SK-N-SH (cell line): ENCODE measurements around the gene USP32. TPM values are rescaled to one million over a fixed set of nuclear protein-coding genes. Genes with fewer than 3 reads are reported as not detected.
A peak's percentile ranks its signal among the peaks of the same experiment; 100 is the strongest.
"Not testable (repeated sequence)": the region's sequence is repeated elsewhere in the genome, so short reads cannot be mapped to it uniquely, and the experiment has no call there.

Source experiments
- CTCF ChIA-PET: fragments of 300-600, 350-600 bp; formaldehyde crosslinking; extraction: SDS; loops from one replicate; lab custom pipeline; 2021; lab: Yijun Ruan, JAX
- POLR2A ChIA-PET: fragments of 350-600 bp; sonication (Branson Sonifier 250); formaldehyde crosslinking; extraction: SDS; loops from one replicate; lab custom pipeline; 2020; ENCODE audit warnings: antibody characterized with exemption, inconsistent platforms; lab: Yijun Ruan, JAX
- DNase-seq: peaks from one replicate; pipeline ENCODE4 v3.0.0; 2012
- H2AFZ ChIP-seq: fragments of 200-600 bp; sonication (generic); 2 replicates; pipeline ENCODE4 v1.8.1; 2016; ENCODE audit warnings: antibody characterized with exemption, mild to moderate bottlenecking, low read depth
- H3F3A ChIP-seq: fragments of 200-600 bp; sonication (generic); replicated peaks from 2 replicates; pipeline ENCODE3; 2016; ENCODE audit warnings: antibody characterized with exemption, mild to moderate bottlenecking; ENCODE audit not compliant: insufficient read depth
- H3K27ac ChIP-seq, 2 experiments: fragments of 200-500 bp in 1 of 2; fragments of 200-600 bp in 1 of 2; sonication (Bioruptor generic) in 1 of 2; sonication (generic), shearing (Covaris generic) in 1 of 2; 2 replicates each; pipeline versions ENCODE4 v1.5.1 to v1.6.1; 2014 to 2016; ENCODE audit warnings: low read depth in 2 of 2, inconsistent platforms in 1 of 2, low read length in 1 of 2, mild to moderate bottlenecking in 1 of 2, mixed read lengths in 1 of 2
- H3K27me3 ChIP-seq: fragments of 200-600 bp; sonication (generic), shearing (Covaris generic); 2 replicates; pipeline ENCODE4 v1.6.1; 2016; ENCODE audit warnings: mixed run types; ENCODE audit not compliant: insufficient read depth
- H3K36me3 ChIP-seq, 2 experiments: fragments of 200-500 bp in 1 of 2; fragments of 200-600 bp in 1 of 2; sonication (Bioruptor generic) in 1 of 2; sonication (generic) in 1 of 2; replicated peaks in 1 of 2; 2 replicates each; pipeline versions ENCODE3 to v1.5.1; 2014 to 2016; ENCODE audit warnings: low read length in 1 of 2, mild to moderate bottlenecking in 1 of 2; ENCODE audit not compliant: insufficient read depth in 2 of 2, control insufficient read depth in 1 of 2
- H3K4me1 ChIP-seq, 2 experiments: fragments of 200-500 bp in 1 of 2; fragments of 200-600 bp in 1 of 2; sonication (Bioruptor generic) in 1 of 2; sonication (generic), shearing (Covaris generic) in 1 of 2; 2 replicates each; pipeline versions ENCODE4 v1.5.1 to v1.6.1; 2014 to 2016; ENCODE audit warnings: low read depth in 1 of 2, low read length in 1 of 2, mixed run types in 1 of 2; ENCODE audit not compliant: insufficient read depth in 2 of 2, control insufficient read depth in 1 of 2
- H3K4me2 ChIP-seq: fragments of 200-600 bp; sonication (generic), shearing (Covaris generic); 2 replicates; pipeline ENCODE4 v1.6.1; 2017; ENCODE audit warnings: mixed run types
- H3K4me3 ChIP-seq, 2 experiments: fragments of 200-500 bp in 1 of 2; fragments of 200-600 bp in 1 of 2; sonication (Bioruptor generic) in 1 of 2; sonication (generic), shearing (Covaris generic) in 1 of 2; 2 replicates each; pipeline versions ENCODE4 v1.5.1 to v1.8.1; 2014 to 2016; ENCODE audit warnings: low read depth in 2 of 2, inconsistent platforms in 1 of 2, low read length in 1 of 2, mild to moderate bottlenecking in 1 of 2, mixed read lengths in 1 of 2, moderate library complexity in 1 of 2
- H3K79me2 ChIP-seq: fragments of 200-600 bp; sonication (generic); 2 replicates; pipeline ENCODE4 v1.8.1; 2017; ENCODE audit warnings: mild to moderate bottlenecking; ENCODE audit not compliant: insufficient read depth
- H3K9ac ChIP-seq: fragments of 200-600 bp; sonication (generic); 2 replicates; pipeline ENCODE4 v1.6.1; 2017; ENCODE audit warnings: mixed run types
- H3K9me2 ChIP-seq: fragments of 200-600 bp; sonication (generic); 2 replicates; pipeline ENCODE4 v1.6.1; 2017; ENCODE audit warnings: mixed run types
- H3K9me3 ChIP-seq: fragments of 200-600 bp; sonication (generic); 2 replicates; pipeline ENCODE4 v1.6.1; 2017; ENCODE audit warnings: mixed run types, mild to moderate bottlenecking, moderate library complexity
- H4K20me1 ChIP-seq: fragments of 200-600 bp; sonication (generic); 2 replicates; pipeline ENCODE4 v1.6.1; 2017; ENCODE audit warnings: mild to moderate bottlenecking, mixed run types; ENCODE audit not compliant: insufficient read depth
- FOXJ3 ChIP-seq: sonication (generic); formaldehyde crosslinking; IDR thresholded peaks from 2 replicates; pipeline ENCODE4 v1.5.1; 2020; ENCODE audit warnings: mild to moderate bottlenecking, missing genetic modification reagents
- MAX ChIP-seq: IDR thresholded peaks from 2 replicates; pipeline ENCODE4 v1.4.0; 2012; ENCODE audit warnings: low read depth
- NFIC ChIP-seq: IDR thresholded peaks from 2 replicates; pipeline ENCODE4 v1.4.0; 2012; ENCODE audit warnings: borderline replicate concordance
- NRF1 ChIP-seq: IDR thresholded peaks from 2 replicates; pipeline ENCODE4 v1.6.1; 2012; ENCODE audit warnings: low read depth, mild to moderate bottlenecking, low read length
- RCOR1 ChIP-seq: fragments of 150-350 bp; IDR thresholded peaks from 2 replicates; pipeline ENCODE4 v1.6.1; 2017; ENCODE audit warnings: antibody characterized with exemption, low read length
- WGBS: methylation state at CpG from one replicate; pipeline ENCODE4 v1.1.6; 2017; ENCODE audit warnings: low lambda C conversion rate; 5-methylcytosine and 5-hydroxymethylcytosine counted together
- polyA plus RNA-seq, 3 experiments: library from polyadenylated mRNA; depleted of rRNA; stranded (reverse); fragments of >200 nt; gene quantifications; 2 replicates each; pipeline ENCODE4 v1.2.3, GENCODE V29; 2012
- TF ChIP-seq, protein P1 (sequence below): IDR thresholded peaks from 2 replicates; pipeline ENCODE4 v1.4.0; 2012; ENCODE audit warnings: low read depth, borderline replicate concordance
- TF ChIP-seq, protein P2 (sequence below): IDR thresholded peaks from 2 replicates; pipeline ENCODE4 v1.4.0; 2012; ENCODE audit warnings: low read depth, borderline replicate concordance
- TF ChIP-seq, protein P3 (sequence below): fragments of 150-350 bp; IDR thresholded peaks from 2 replicates; pipeline ENCODE4 v1.6.1; 2017; ENCODE audit warnings: antibody characterized with exemption, low read length, low read depth, borderline replicate concordance

The USP32 gene
- polyA plus RNA-seq, 1 of the 3 experiments (the other 2 are of a cell fraction), result 25.6 TPM

- no peak overlapping the region for H3K9ac ChIP-seq
- no peak overlapping the region for H3K4me3 ChIP-seq
- no peaks in the 10 kb centered on the region for H3K9me3 ChIP-seq
- peak overlapping the region; percentile 28 to 35; a peak in 3 of 4 replicates for H3K27ac ChIP-seq
- 0 out of 2 replicates have a peak overlapping the region, but pooled peaks have one; percentile 8 for H3K4me2 ChIP-seq
- H2AFZ ChIP-seq, result no peak overlapping the region
- peaks cover 0 to 9% of the 10 kb centered on the region in 2 experiments for H3K36me3 ChIP-seq
- 83% methylated on average over 4 of the region's 4 CpGs for WGBS
- peaks cover 85% of the 10 kb centered on the region for H4K20me1 ChIP-seq
- no peaks in the 10 kb centered on the region for H3K27me3 ChIP-seq
- no peak for DNase-seq
- peaks cover 8% of the 10 kb centered on the region for H3F3A ChIP-seq
- no peaks in the 10 kb centered on the region for H3K9me2 ChIP-seq
- H3K4me1 ChIP-seq, result peaks cover 29 to 39% of the 10 kb centered on the region in 2 experiments
- POLR2A ChIA-PET, result interaction anchor here (0.6 kb wide), 1 partner anchor 1293 kb away, joined by 3 read pairs; no protein-coding TSS in a partner anchor
- TF ChIP-seq, protein P1, sequence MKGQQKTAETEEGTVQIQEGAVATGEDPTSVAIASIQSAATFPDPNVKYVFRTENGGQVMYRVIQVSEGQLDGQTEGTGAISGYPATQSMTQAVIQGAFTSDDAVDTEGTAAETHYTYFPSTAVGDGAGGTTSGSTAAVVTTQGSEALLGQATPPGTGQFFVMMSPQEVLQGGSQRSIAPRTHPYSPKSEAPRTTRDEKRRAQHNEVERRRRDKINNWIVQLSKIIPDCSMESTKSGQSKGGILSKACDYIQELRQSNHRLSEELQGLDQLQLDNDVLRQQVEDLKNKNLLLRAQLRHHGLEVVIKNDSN, result no peak
- TF ChIP-seq NFIC (no peak), RCOR1 (no peak), MAX (no peak), FOXJ3 (CRISPR knock-in tag) (no peak), NRF1 (no peak)
- TF ChIP-seq, protein P2, sequence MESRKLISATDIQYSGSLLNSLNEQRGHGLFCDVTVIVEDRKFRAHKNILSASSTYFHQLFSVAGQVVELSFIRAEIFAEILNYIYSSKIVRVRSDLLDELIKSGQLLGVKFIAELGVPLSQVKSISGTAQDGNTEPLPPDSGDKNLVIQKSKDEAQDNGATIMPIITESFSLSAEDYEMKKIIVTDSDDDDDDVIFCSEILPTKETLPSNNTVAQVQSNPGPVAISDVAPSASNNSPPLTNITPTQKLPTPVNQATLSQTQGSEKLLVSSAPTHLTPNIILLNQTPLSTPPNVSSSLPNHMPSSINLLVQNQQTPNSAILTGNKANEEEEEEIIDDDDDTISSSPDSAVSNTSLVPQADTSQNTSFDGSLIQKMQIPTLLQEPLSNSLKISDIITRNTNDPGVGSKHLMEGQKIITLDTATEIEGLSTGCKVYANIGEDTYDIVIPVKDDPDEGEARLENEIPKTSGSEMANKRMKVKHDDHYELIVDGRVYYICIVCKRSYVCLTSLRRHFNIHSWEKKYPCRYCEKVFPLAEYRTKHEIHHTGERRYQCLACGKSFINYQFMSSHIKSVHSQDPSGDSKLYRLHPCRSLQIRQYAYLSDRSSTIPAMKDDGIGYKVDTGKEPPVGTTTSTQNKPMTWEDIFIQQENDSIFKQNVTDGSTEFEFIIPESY, result no peak
- TF ChIP-seq, protein P3, sequence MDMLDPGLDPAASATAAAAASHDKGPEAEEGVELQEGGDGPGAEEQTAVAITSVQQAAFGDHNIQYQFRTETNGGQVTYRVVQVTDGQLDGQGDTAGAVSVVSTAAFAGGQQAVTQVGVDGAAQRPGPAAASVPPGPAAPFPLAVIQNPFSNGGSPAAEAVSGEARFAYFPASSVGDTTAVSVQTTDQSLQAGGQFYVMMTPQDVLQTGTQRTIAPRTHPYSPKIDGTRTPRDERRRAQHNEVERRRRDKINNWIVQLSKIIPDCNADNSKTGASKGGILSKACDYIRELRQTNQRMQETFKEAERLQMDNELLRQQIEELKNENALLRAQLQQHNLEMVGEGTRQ, result no peak
- peaks cover 100% of the 10 kb centered on the region for H3K79me2 ChIP-seq
- CTCF ChIA-PET, result interaction anchor here (0.6 to 1.0 kb wide), 4 partner anchors 135 to 255 kb away, joined by 3 read pairs; no protein-coding TSS in a partner anchor
These were observed 5.5 kb downstream of the USP32 start for GRCh38 chr17:60386147-60387058.

GRCh38 chr17:60384921-60385320 is 7.0 kb downstream of the USP32 start:
- peaks cover 83% of the 10 kb centered on the region for H4K20me1 ChIP-seq
- H3K9me3 ChIP-seq, H3K9ac ChIP-seq, H3K4me2 ChIP-seq, H2AFZ ChIP-seq, H3K4me3 ChIP-seq, H3K27ac ChIP-seq, DNase-seq, H3K27me3 ChIP-seq, POLR2A ChIA-PET, H3K9me2 ChIP-seq, H3F3A ChIP-seq, H3K36me3 ChIP-seq: not testable (repeated sequence)
- WGBS, result 96% methylated on average over 7 of the region's 7 CpGs
- peaks cover 29 to 32% of the 10 kb centered on the region in 2 experiments for H3K4me1 ChIP-seq
- peaks cover 99% of the 10 kb centered on the region for H3K79me2 ChIP-seq
- CTCF ChIA-PET, result interaction anchor here (1.5 kb wide), 1 partner anchor 27 kb away, joined by 3 read pairs; no protein-coding TSS in a partner anchor
